Chondrocyte (in vitro differentiated cells): ENCODE measurements around the gene INHBB. TPM values are rescaled to one million over a fixed set of nuclear protein-coding genes. Genes with fewer than 3 reads are reported as not detected.

Source experiments
- DNase-seq: peaks from one replicate; pipeline ENCODE4 v3.0.0; 2021; ENCODE audit warnings: mixed read lengths, low spot score
- H3K27ac Mint-ChIP-seq: one replicate; pipeline ENCODE4 v1.8.0; 2021; ENCODE audit warnings: mild to moderate bottlenecking, moderate library complexity, mixed read lengths; ENCODE audit not compliant: unreplicated experiment
- H3K27me3 Mint-ChIP-seq: 2 replicates; pipeline ENCODE4 v1.8.0; 2021; ENCODE audit warnings: low read depth, mixed read lengths
- H3K36me3 Mint-ChIP-seq: 2 replicates; pipeline ENCODE4 v1.8.0; 2021; ENCODE audit warnings: low read depth, mixed read lengths
- H3K4me1 Mint-ChIP-seq: 2 replicates; pipeline ENCODE4 v1.8.0; 2021; ENCODE audit warnings: low read depth, mild to moderate bottlenecking, mixed read lengths
- H3K4me3 Mint-ChIP-seq: one replicate; pipeline ENCODE4 v1.8.0; 2021; ENCODE audit warnings: mild to moderate bottlenecking, moderate library complexity, mixed read lengths; ENCODE audit not compliant: unreplicated experiment
- H3K9me3 Mint-ChIP-seq: 2 replicates; pipeline ENCODE4 v1.8.0; 2021; ENCODE audit warnings: low read depth, mixed read lengths
- CTCF ChIP-seq: fragments of 200-600 bp; sonication (generic); IDR thresholded peaks from 2 replicates; pipeline ENCODE4 v1.5.0; 2021; ENCODE audit warnings: antibody characterized with exemption, mild to moderate bottlenecking, moderate library complexity
- total RNA-seq: library from RNA; stranded (reverse); gene quantifications from 3 replicates; pipeline ENCODE4 v1.2.1, GENCODE V29; 2021

Gene INHBB
- total RNA-seq, 1 donor from 2014 or later: 1.3 TPM

GRCh38 chr2:120344214-120344975 lies 1.5 kb upstream of the INHBB start:
- H3K27ac Mint-ChIP-seq: no peak overlapping the region
- H3K27me3 Mint-ChIP-seq: peaks cover 37% of the 10 kb centered on the region
- H3K4me3 Mint-ChIP-seq: peak overlapping the region; percentile 12
- no peaks in the 10 kb centered on the region for H3K36me3 Mint-ChIP-seq
- H3K9me3 Mint-ChIP-seq: no peaks in the 10 kb centered on the region
- peak; percentile 19 for TF ChIP-seq CTCF
- DNase-seq: no peak
- peaks cover 14% of the 10 kb centered on the region for H3K4me1 Mint-ChIP-seq

- Mint-ChIP-seq H3K9me3 (no peaks in the 10 kb centered on the region), H3K4me3 (peak overlapping the region; percentile 12), H3K27me3 (peaks cover 35% of the 10 kb centered on the region), H3K27ac (no peak overlapping the region), H3K4me1 (peaks cover 14% of the 10 kb centered on the region), H3K36me3 (no peaks in the 10 kb centered on the region)
- no peak for DNase-seq
- TF ChIP-seq CTCF: no peak
These were observed 857 bp upstream of the INHBB start for GRCh38 chr2:120344976-120345581.

DNA sequence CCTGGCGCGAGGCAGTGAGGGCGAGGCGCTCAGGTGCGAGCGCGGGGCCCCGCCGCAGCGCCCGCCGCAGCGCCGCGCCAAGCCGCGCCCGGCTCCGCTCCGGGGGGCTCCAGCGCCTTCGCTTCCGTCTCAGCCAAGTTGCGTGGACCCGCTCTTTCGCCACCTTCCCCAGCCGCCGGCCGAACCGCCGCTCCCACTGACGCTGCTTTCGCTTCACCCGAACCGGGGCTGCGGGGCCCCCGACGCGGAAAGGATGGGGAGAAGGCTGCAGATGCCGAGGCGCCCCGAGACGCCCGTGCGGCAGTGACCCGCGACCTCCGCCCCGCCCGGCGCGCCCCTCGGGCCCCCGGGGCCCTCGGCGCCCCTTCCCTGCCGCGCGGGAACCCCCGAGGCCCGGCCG lies 328 bp upstream of the INHBB start:
- Mint-ChIP-seq H3K27me3 (peaks cover 32% of the 10 kb centered on the region), H3K4me3 (no peak overlapping the region), H3K36me3 (no peaks in the 10 kb centered on the region), H3K4me1 (peaks cover 14% of the 10 kb centered on the region), H3K27ac (no peak overlapping the region), H3K9me3 (no peaks in the 10 kb centered on the region)
- TF ChIP-seq CTCF: no peak
- no peak for DNase-seq

DNA sequence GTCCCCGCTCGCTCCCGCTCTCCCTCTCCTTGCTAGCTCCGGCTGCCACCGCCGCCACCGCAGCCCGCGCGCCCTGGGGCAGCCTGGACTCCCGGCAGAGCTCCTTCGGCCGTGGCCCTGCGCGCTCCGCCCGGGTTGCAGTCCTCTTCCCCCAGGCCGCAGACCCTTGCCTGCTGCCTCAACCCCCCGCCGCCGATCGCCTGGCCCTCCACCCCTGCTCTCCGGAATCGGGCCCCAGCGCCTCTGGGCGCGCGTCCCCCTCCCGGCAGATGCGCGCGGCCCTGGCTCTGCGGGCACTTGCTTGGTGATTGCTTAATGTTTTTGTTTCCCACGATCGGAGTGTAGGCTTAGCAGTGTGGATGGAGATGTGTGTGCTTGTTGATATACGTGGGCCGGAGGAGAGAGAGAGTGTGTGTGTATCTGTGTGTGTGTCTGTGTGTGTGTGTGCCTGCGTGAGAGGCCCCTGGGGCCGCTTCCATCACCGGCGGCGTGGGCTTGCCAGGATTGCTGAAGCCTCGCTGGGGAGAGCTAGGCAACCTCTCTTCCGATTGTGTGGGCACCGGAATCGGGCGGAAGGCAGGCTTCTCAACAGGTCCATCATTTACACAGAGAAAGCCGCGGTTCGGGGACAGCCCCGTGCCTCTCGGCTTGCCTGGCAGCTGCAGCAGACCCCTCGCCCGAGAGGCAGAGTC lies 877 bp downstream of the INHBB start:
- Mint-ChIP-seq H3K4me1 (peaks cover 14% of the 10 kb centered on the region), H3K9me3 (no peaks in the 10 kb centered on the region), H3K36me3 (no peaks in the 10 kb centered on the region), H3K27ac (no peak overlapping the region), H3K4me3 (peak overlapping the region; percentile 59), H3K27me3 (peaks cover 36% of the 10 kb centered on the region)
- TF ChIP-seq CTCF: no peak
- no peak for DNase-seq

GRCh38 chr2:120347396-120348060 lies 1.6 kb downstream of the INHBB start:
- no peaks in the 10 kb centered on the region for H3K9me3 Mint-ChIP-seq
- no peak for DNase-seq
- no peak for TF ChIP-seq CTCF
- H3K4me1 Mint-ChIP-seq: peaks cover 14% of the 10 kb centered on the region
- peak overlapping the region; percentile 59 for H3K4me3 Mint-ChIP-seq
- no peaks in the 10 kb centered on the region for H3K36me3 Mint-ChIP-seq
- peaks cover 32% of the 10 kb centered on the region for H3K27me3 Mint-ChIP-seq
- no peak overlapping the region for H3K27ac Mint-ChIP-seq
